Stimulated activated CD4-positive, alpha-beta T cell treated with anti-CD3 and anti-CD28 coated beads, Interleukin-15, amount 100 ng/mL, for 1 hour (primary cell): ENCODE measurements around the gene IRF6.
"Not testable (repeated sequence)": the region's sequence is repeated elsewhere in the genome, so short reads cannot be mapped to it uniquely, and the experiment has no call there.

Experiments
- DNase-seq, 2 donors: peaks; one replicate each; pipeline ENCODE4 v3.0.0-alpha.2; 2020; ENCODE audit warnings: low read depth in 1 of 2, low spot score in 1 of 2

Gene IRF6

GRCh38 chr1:209823143-209824041, 17.4 kb upstream of the IRF6 start:
- no peak for DNase-seq

- DNase-seq = no peak
Observed at GRCh38 chr1:209822706-209823105, 16.8 kb upstream of the IRF6 start.

- DNase-seq = no peak
Observed at GRCh38 chr1:209820986-209821385, 15.0 kb upstream of the IRF6 start.

GRCh38 chr1:209819058-209819457, 13.1 kb upstream of the IRF6 start:
- no peak for DNase-seq

- DNase-seq = no peak
Observed at GRCh38 chr1:209817691-209818090, 11.7 kb upstream of the IRF6 start.

- DNase-seq = no peak
Observed at GRCh38 chr1:209816923-209817322, 11.0 kb upstream of the IRF6 start.

GRCh38 chr1:209815931-209816341, 10.0 kb upstream of the IRF6 start:
- no peak for DNase-seq

- no peak for DNase-seq
Observed at GRCh38 chr1:209815490-209815889, 9.5 kb upstream of the IRF6 start.

GRCh38 chr1:209813902-209814301, 8.0 kb upstream of the IRF6 start:
- no peak for DNase-seq

- no peak for DNase-seq
Observed at GRCh38 chr1:209810783-209811182, 4.8 kb upstream of the IRF6 start.

GRCh38 chr1:209809611-209810010, 3.7 kb upstream of the IRF6 start:
- DNase-seq = no peak

GRCh38 chr1:209808059-209808581, 2.2 kb upstream of the IRF6 start:
- no peak for DNase-seq

GRCh38 chr1:209807509-209807908, 1.6 kb upstream of the IRF6 start:
- no peak for DNase-seq

GRCh38 chr1:209805341-209805781, 581 bp downstream of the IRF6 start:
- DNase-seq = no peak

- DNase-seq = no peak
Observed at GRCh38 chr1:209803568-209803967, 2.4 kb downstream of the IRF6 start.

- no peak for DNase-seq
Observed at GRCh38 chr1:209802780-209803152, 3.2 kb downstream of the IRF6 start.

GRCh38 chr1:209802117-209802779, 3.7 kb downstream of the IRF6 start:
- DNase-seq = no peak

GRCh38 chr1:209800984-209801834, 4.7 kb downstream of the IRF6 start:
- no peak for DNase-seq

GRCh38 chr1:209797978-209798639, 7.8 kb downstream of the IRF6 start:
- no peak for DNase-seq

- DNase-seq = not testable (repeated sequence)
Observed at GRCh38 chr1:209793711-209794110, 12.2 kb downstream of the IRF6 start.

- DNase-seq = no peak
Observed at GRCh38 chr1:209791920-209792319, 14.0 kb downstream of the IRF6 start.
